ENCODE measurements around the gene KCNJ11.

The KCNJ11 gene

DNA sequence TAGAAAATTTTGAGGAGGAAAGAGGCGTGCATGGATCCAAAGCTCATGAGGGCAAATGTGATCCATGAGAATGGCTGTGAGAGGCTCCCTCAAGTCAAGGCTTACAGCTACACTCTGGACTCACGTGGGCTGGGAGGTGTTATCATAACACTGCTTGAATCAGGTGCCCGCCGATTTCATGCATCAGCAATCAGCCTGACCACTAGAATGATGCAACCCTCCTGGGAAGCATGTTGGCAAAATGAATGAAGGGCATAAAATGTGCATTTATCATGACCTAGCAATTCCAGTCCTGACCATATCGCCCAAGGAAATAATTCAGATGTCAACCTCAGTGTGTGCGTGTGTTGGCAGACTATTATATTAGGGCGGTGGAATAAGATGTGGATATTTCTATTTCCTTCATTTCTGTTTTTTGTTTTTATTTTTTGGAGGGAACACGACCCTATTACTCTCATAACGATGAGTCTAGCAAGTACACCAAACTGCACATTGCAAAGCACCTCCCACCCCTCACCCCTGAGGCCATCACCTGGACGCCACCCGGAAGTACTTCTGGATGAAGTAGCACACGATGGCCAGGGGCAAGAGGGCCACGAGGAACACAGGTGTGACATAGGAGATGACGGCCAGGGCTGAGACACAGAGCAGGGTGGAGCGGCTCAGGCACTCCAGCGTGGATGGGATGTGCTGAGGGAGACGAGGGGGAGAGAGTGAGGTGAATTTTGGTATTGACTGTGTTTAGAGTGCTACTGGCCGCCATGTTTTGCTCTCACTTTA is 15.7 kb upstream of the KCNJ11 start:
- DNase-seq (ENCODE audit: insufficient read length, low spot score) (no peak), FAIRE-seq (no peak)
- no peak for TF ChIP-seq TAF1 (IDR thresholded peaks at IDR 0.05; ENCODE audit: low read depth, low read length)
- TF ChIP-seq PAX5 (IDR thresholded peaks at IDR 0.05; ENCODE audit: insufficient read depth, low read length, severe bottlenecking): no peak
- TF ChIP-seq SPI1 (IDR thresholded peaks at IDR 0.05; ENCODE audit: low read depth, low read length): no peak
- TF ChIP-seq POLR2AphosphoS5 (IDR thresholded peaks at IDR 0.05; ENCODE audit: low read depth, low read length): no peak
- TF ChIP-seq POU2F2 (IDR thresholded peaks at IDR 0.05; ENCODE audit: low read depth, low read length): no peak

- DNase-seq (ENCODE audit: insufficient read length, low spot score): no peak
- FAIRE-seq: no peak
- TF ChIP-seq POU2F2 (IDR thresholded peaks at IDR 0.05; ENCODE audit: low read depth, low read length) (no peak), SPI1 (IDR thresholded peaks at IDR 0.05; ENCODE audit: low read depth, low read length) (no peak), POLR2A (IDR thresholded peaks at IDR 0.05; ENCODE audit: low read depth, low read length) (no peak), POLR2AphosphoS5 (IDR thresholded peaks at IDR 0.05; ENCODE audit: low read depth, low read length) (no peak), PAX5 (IDR thresholded peaks at IDR 0.05; ENCODE audit: insufficient read depth, low read length, severe bottlenecking) (no peak), TAF1 (IDR thresholded peaks at IDR 0.05; ENCODE audit: low read depth, low read length) (no peak)
Measured at GRCh38 chr11:17402486-17402885, 14.0 kb upstream of the KCNJ11 start.

DNA sequence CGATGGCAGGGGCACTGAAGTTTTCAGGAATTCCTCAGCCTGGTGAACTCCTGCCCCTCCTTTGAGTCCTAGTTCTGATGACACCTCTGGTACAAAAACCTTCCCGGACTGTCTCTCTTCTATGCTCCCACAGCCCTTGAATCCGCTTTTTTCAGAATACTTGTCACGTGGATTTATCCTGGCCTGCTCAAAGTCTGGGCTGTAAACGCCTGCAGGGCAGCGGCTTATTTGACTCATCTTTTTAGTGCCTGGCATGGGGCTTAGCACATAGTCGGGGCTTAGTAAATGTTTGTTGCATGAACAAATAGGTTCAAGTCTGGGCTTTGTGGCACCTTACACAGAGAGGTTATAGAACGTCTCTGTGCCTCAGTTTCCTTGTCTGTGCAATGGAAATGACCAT is 13.4 kb upstream of the KCNJ11 start:
- no peak for FAIRE-seq
- no peak for DNase-seq (ENCODE audit: insufficient read length, low spot score)
- TF ChIP-seq SPI1 (IDR thresholded peaks at IDR 0.05; ENCODE audit: low read depth, low read length): no peak
- no peak for TF ChIP-seq TAF1 (IDR thresholded peaks at IDR 0.05; ENCODE audit: low read depth, low read length)
- TF ChIP-seq PAX5 (IDR thresholded peaks at IDR 0.05; ENCODE audit: insufficient read depth, low read length, severe bottlenecking): no peak
- TF ChIP-seq POLR2AphosphoS5 (IDR thresholded peaks at IDR 0.05; ENCODE audit: low read depth, low read length): no peak
- no peak for TF ChIP-seq POU2F2 (IDR thresholded peaks at IDR 0.05; ENCODE audit: low read depth, low read length)
- TF ChIP-seq POLR2A (IDR thresholded peaks at IDR 0.05; ENCODE audit: low read depth, low read length): no peak

DNA sequence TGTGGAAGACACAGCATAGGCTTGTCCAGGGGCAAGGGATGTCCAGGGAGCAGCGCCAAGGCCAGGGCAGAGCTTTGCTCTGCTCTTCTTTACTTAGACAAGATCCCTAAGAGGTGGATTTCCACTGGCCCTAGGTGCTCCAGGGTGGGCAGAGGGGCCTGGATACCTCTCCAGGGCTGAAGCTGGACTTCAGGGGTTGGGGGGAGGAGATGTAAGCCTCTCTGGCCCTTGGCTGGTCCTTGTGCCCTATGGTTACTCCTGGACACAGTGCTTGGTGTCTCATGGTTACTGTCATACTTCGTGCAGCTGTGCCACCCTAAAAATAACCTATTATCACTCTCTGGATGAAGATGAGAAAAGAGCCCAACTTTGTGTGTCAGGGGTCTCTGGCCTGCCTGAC is 12.9 kb upstream of the KCNJ11 start:
- TF ChIP-seq POLR2A (IDR thresholded peaks at IDR 0.05; ENCODE audit: low read depth, low read length) (no peak), PAX5 (IDR thresholded peaks at IDR 0.05; ENCODE audit: insufficient read depth, low read length, severe bottlenecking) (no peak), TAF1 (IDR thresholded peaks at IDR 0.05; ENCODE audit: low read depth, low read length) (no peak), POU2F2 (IDR thresholded peaks at IDR 0.05; ENCODE audit: low read depth, low read length) (no peak), SPI1 (IDR thresholded peaks at IDR 0.05; ENCODE audit: low read depth, low read length) (no peak), POLR2AphosphoS5 (IDR thresholded peaks at IDR 0.05; ENCODE audit: low read depth, low read length) (no peak)
- DNase-seq (ENCODE audit: insufficient read length, low spot score) (no peak), FAIRE-seq (no peak)

DNA sequence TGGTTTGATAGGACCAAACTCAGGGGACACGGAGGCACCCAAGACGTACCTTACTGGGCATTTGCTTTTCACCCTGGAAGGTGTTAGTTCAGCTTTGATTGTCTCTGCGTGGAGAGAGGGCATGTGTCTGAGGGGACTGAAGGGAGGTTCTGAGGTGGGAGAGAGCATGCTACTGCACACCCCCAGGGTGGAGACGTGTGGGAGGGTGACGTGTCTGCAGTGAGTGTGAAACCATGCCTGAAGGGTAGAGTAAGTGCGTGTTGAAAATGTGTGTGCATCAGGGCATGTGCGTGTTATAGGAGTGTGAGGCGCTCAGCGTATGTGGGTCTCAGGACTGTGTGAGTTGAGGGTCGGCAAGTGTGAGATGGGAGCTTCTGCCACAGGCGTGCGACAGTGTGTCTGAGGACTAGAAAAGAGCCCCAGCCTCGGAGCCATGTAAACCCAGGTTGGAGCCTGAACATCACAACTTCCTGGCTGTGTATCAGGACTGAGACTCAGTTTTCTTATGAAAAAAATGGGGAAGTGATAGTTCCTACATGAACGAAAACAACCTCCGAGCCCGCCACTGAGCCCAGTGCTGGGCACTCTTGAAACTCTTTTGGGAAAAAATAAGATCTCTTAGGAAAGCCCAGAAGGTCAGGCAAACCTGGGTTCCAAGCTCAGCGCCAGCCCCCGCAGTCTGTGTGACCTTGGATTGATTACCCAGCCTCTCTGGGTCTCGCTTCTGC is 11.8 kb upstream of the KCNJ11 start:
- peak; percentile 91 for FAIRE-seq

GRCh38 chr11:17399236-17399635 is 10.8 kb upstream of the KCNJ11 start:
- FAIRE-seq (no peak), DNase-seq (ENCODE audit: insufficient read length, low spot score) (no peak)
- TF ChIP-seq SPI1 (IDR thresholded peaks at IDR 0.05; ENCODE audit: low read depth, low read length): no peak
- no peak for TF ChIP-seq POLR2A (IDR thresholded peaks at IDR 0.05; ENCODE audit: low read depth, low read length)
- TF ChIP-seq PAX5 (IDR thresholded peaks at IDR 0.05; ENCODE audit: insufficient read depth, low read length, severe bottlenecking): no peak
- no peak for TF ChIP-seq POU2F2 (IDR thresholded peaks at IDR 0.05; ENCODE audit: low read depth, low read length)
- TF ChIP-seq TAF1 (IDR thresholded peaks at IDR 0.05; ENCODE audit: low read depth, low read length): no peak
- TF ChIP-seq POLR2AphosphoS5 (IDR thresholded peaks at IDR 0.05; ENCODE audit: low read depth, low read length): no peak

More for the DNA sequence above, 11.8 kb upstream of the KCNJ11 start:
- peak; percentile 43 for DNase-seq (ENCODE audit: insufficient read length, low spot score)
- peak; percentile 89 for TF ChIP-seq SPI1 (IDR thresholded peaks at IDR 0.05; ENCODE audit: low read depth, low read length)
- no peak for TF ChIP-seq PAX5 (IDR thresholded peaks at IDR 0.05; ENCODE audit: insufficient read depth, low read length, severe bottlenecking)
- TF ChIP-seq POLR2AphosphoS5 (IDR thresholded peaks at IDR 0.05; ENCODE audit: low read depth, low read length): no peak
- TF ChIP-seq TAF1 (IDR thresholded peaks at IDR 0.05; ENCODE audit: low read depth, low read length): no peak
- TF ChIP-seq POU2F2 (IDR thresholded peaks at IDR 0.05; ENCODE audit: low read depth, low read length): no peak
- no peak for TF ChIP-seq POLR2A (IDR thresholded peaks at IDR 0.05; ENCODE audit: low read depth, low read length)

GRCh38 chr11:17397311-17398002 is 9.0 kb upstream of the KCNJ11 start:
- FAIRE-seq (no peak), DNase-seq (ENCODE audit: insufficient read length, low spot score) (no peak)
- TF ChIP-seq TAF1 (IDR thresholded peaks at IDR 0.05; ENCODE audit: low read depth, low read length): no peak
- TF ChIP-seq POLR2A (IDR thresholded peaks at IDR 0.05; ENCODE audit: low read depth, low read length): no peak
- no peak for TF ChIP-seq SPI1 (IDR thresholded peaks at IDR 0.05; ENCODE audit: low read depth, low read length)
- TF ChIP-seq POLR2AphosphoS5 (IDR thresholded peaks at IDR 0.05; ENCODE audit: low read depth, low read length): no peak
- no peak for TF ChIP-seq POU2F2 (IDR thresholded peaks at IDR 0.05; ENCODE audit: low read depth, low read length)
- no peak for TF ChIP-seq PAX5 (IDR thresholded peaks at IDR 0.05; ENCODE audit: insufficient read depth, low read length, severe bottlenecking)

DNA sequence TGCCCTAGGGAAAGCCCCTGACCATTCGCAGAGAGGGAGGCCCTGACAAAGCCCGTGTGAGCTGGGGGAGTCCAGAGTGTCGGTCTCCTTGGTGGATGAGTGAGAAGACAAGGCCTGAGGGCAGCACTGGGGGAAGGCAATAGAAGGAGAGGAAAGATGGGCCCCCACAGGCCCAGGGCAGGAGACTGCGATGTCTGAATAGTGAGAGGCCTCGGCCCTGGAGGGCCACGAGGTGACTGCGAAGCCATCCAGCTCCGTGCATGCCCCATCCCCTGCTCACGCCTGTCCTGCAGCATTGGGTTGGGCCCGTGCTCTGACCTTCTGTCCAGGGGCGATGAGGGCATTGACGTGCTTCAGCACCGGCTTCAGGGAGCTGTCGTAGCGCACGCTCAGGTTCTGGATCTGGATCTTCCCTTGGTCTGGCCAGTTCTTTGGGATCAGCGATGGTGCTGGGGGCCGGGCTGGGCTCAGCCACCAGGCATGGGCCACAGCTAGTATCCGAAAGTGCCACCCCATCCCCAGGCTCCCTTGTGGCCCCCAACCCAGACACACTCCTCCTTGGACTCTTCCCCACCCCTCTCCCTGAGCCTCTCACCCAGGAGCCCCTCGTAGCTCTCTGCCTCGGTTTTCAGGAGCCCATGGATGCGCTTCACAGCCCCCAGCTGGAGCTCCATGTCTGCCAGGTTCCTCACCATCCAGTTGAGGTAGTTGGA is 8.3 kb upstream of the KCNJ11 start:
- FAIRE-seq (no peak), DNase-seq (ENCODE audit: insufficient read length, low spot score) (no peak)
- TF ChIP-seq SPI1 (IDR thresholded peaks at IDR 0.05; ENCODE audit: low read depth, low read length) (no peak), POLR2AphosphoS5 (IDR thresholded peaks at IDR 0.05; ENCODE audit: low read depth, low read length) (no peak), POU2F2 (IDR thresholded peaks at IDR 0.05; ENCODE audit: low read depth, low read length) (no peak), PAX5 (IDR thresholded peaks at IDR 0.05; ENCODE audit: insufficient read depth, low read length, severe bottlenecking) (no peak), POLR2A (IDR thresholded peaks at IDR 0.05; ENCODE audit: low read depth, low read length) (no peak), TAF1 (IDR thresholded peaks at IDR 0.05; ENCODE audit: low read depth, low read length) (no peak)
